HG02981 (cell line): ENCODE data around the gene LAMA3.

ENCODE experiments used
- ATAC-seq: cut with Tn5 transposase; IDR thresholded peaks from one replicate; pipeline ENCODE4 v1.9.1; 2021; ENCODE audit warnings: mild to moderate bottlenecking, moderate library complexity; ENCODE audit not compliant: unreplicated experiment

LAMA3 gene

GRCh38 chr18:23887493-23887892, 198.2 kb downstream of the LAMA3 start:
- no peak for ATAC-seq

- ATAC-seq: no peak
Measured at GRCh38 chr18:23888881-23889280, 199.6 kb downstream of the LAMA3 start.

- ATAC-seq: no peak
Measured at GRCh38 chr18:23889907-23890306, 200.7 kb downstream of the LAMA3 start.

GRCh38 chr18:23890589-23890988, 201.3 kb downstream of the LAMA3 start:
- ATAC-seq: no peak

- ATAC-seq: no peak
Measured at GRCh38 chr18:23893653-23894052, 204.4 kb downstream of the LAMA3 start.

GRCh38 chr18:23894661-23895175, 205.5 kb downstream of the LAMA3 start:
- no peak for ATAC-seq

- no peak for ATAC-seq
Measured at GRCh38 chr18:23897291-23897690, 208.0 kb downstream of the LAMA3 start.

GRCh38 chr18:23897733-23898132, 208.5 kb downstream of the LAMA3 start:
- ATAC-seq: no peak

- no peak for ATAC-seq
Measured at GRCh38 chr18:23900994-23901393, 211.7 kb downstream of the LAMA3 start.

- ATAC-seq: no peak
Measured at GRCh38 chr18:23902396-23902795, 213.1 kb downstream of the LAMA3 start.

GRCh38 chr18:23903971-23904370, 214.7 kb downstream of the LAMA3 start:
- no peak for ATAC-seq

GRCh38 chr18:23906658-23907057, 217.4 kb downstream of the LAMA3 start:
- no peak for ATAC-seq

GRCh38 chr18:23908827-23909226, 219.6 kb downstream of the LAMA3 start:
- ATAC-seq: no peak

GRCh38 chr18:23910032-23910431, 220.8 kb downstream of the LAMA3 start:
- no peak for ATAC-seq

- no peak for ATAC-seq
Measured at GRCh38 chr18:23912356-23912755, 223.1 kb downstream of the LAMA3 start.

- ATAC-seq: no peak
Measured at GRCh38 chr18:23916338-23916737, 227.1 kb downstream of the LAMA3 start.

GRCh38 chr18:23918395-23919032, 229.3 kb downstream of the LAMA3 start:
- peak; percentile 48 for ATAC-seq

GRCh38 chr18:23920054-23920453, 230.8 kb downstream of the LAMA3 start:
- ATAC-seq: no peak

GRCh38 chr18:23921716-23922285, 232.5 kb downstream of the LAMA3 start:
- no peak for ATAC-seq

- no peak for ATAC-seq
Measured at GRCh38 chr18:23922939-23923338, 233.7 kb downstream of the LAMA3 start.

- ATAC-seq: no peak
Measured at GRCh38 chr18:23924813-23925212, 235.6 kb downstream of the LAMA3 start.

- no peak for ATAC-seq
Measured at GRCh38 chr18:23926571-23926970, 237.3 kb downstream of the LAMA3 start.
